GM13976 (cell line): ENCODE data around the gene USP46.

Experiments used
- DNase-seq: peaks from one replicate; pipeline ENCODE4 v3.0.0; 2012; ENCODE audit warnings: low spot score
- in situ Hi-C: fragments of 300-500 bp; cut with MboI; formaldehyde crosslinking; loops from one replicate; pipeline ENCODE4 v1.12.0; 2022; ENCODE audit warnings: low sequenced_read_pairs, mixed read lengths, inconsistent platforms; ENCODE audit not compliant: unreplicated experiment
- TF ChIP-seq, protein P1 (sequence below): IDR thresholded peaks from 2 replicates; pipeline ENCODE4 v1.5.1; 2012; ENCODE audit warnings: borderline replicate concordance, mild to moderate bottlenecking; ENCODE audit not compliant: insufficient read depth; ENCODE audit errors: extremely low read depth, missing control alignments, control extremely low read depth

Gene USP46

DNA sequence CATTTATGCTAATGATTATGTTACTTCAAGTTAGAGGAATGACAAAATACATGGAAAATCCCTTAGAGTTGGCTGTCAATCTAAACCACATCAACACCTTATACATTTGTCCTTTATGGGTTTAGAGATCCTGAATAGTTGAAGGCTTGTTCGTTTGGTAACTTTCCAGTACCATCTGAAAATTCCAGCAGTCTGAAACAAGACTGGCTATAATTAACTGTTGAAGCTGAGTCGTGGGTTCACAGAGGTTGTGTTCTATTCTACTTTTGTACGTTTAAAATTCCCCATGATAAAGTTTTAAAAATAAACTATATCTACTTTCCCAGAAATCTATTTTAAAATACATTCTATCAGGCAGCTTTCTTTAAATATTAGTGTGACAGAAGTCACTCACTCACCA lies 73.0 kb downstream of the USP46 start:
- no peak for DNase-seq
- TF ChIP-seq, protein P1, sequence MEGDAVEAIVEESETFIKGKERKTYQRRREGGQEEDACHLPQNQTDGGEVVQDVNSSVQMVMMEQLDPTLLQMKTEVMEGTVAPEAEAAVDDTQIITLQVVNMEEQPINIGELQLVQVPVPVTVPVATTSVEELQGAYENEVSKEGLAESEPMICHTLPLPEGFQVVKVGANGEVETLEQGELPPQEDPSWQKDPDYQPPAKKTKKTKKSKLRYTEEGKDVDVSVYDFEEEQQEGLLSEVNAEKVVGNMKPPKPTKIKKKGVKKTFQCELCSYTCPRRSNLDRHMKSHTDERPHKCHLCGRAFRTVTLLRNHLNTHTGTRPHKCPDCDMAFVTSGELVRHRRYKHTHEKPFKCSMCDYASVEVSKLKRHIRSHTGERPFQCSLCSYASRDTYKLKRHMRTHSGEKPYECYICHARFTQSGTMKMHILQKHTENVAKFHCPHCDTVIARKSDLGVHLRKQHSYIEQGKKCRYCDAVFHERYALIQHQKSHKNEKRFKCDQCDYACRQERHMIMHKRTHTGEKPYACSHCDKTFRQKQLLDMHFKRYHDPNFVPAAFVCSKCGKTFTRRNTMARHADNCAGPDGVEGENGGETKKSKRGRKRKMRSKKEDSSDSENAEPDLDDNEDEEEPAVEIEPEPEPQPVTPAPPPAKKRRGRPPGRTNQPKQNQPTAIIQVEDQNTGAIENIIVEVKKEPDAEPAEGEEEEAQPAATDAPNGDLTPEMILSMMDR, result no peak
- in situ Hi-C loops, result no loop called here

DNA sequence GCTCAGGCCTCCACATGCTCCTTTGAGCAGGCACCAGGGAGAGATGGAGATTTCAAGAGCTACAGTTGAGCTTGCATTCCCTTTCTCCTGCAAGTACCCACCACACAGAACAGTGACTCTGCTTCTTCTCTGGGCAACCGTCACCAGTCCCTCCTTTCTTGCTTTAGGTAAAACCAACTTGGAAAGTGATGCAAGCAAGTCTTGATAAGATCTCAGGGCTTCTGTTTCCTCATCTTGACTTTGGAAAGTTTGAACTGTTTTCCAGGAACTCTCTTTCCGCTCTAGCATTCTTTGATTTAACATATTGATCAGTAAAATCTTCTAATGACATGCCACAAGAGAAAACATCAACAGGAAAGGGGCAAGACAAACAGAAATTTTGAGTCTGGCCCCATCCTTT lies 73.7 kb downstream of the USP46 start:
- no peak for DNase-seq
- TF ChIP-seq, protein P1, result no peak
- in situ Hi-C loops, result no loop called here

DNA sequence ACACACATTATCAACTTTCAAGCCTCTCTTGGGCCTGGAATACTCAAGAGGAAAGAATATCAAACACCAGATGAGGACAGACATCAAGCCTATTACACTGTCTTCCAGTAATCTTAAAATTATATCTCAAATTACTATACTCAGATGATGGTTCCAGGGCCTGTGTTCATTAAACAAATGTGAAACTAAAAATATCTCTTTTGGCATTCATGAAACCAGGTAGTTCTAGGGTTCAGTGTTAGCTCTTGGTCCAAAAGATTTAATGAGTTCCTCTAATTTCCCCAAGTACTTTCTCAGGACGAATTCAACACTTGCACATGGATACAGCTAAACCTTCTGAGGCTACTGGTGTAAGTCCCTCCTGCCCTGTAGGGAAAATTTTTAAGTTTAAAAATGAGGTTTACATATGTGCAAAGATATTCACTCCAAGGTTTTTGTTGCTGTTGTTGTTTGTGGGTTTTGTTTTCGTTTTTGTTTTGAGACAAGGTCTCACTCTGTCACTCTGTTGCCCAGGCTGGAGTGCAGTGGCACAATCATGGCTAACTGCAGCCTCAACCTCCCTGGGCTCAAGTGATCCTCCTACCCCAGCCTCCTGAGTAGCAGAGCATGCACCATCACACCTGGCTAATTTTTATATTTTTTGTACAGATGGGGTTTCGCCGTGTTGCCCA lies 79.4 kb downstream of the USP46 start:
- TF ChIP-seq, protein P1, result no peak
- in situ Hi-C loops, result no loop called here
- no peak for DNase-seq

DNA sequence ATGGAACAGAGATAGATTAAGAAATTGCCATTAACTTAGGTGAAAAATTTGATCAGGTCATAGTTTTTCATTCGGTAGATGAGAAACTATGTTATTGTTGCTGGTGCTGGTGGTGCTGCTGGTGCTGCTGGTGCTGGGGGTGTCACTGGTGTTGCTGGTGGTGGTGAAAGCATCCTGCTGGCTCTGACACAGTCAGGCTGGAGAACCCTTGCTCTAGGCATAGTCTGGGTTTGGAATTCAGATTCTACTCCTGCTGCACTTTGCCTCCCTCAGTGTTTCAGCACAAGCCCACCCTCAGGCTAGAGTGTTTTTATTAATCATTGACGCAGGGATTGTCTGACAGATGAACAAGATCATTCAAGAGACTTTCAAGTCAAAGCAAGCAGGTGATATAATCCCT lies 80.2 kb downstream of the USP46 start:
- DNase-seq, result no peak
- in situ Hi-C loops, result no loop called here
- TF ChIP-seq, protein P1, result no peak

DNA sequence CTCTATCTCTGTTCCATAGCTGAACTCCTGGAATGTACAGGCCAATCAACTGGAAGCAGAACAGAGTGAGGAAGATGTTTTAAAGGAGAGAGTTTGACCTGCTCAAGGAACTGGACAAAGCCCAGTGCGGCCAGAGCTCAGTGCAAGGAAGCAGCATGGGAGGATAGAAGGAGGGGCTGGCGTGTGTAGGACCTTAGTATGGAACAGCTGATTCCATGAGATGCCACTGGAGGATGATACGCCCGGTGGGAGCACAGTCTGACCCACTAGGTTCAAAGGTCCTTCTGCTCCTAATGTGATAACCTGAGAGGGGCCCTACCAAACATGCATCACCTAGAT lies 81.5 kb downstream of the USP46 start:
- TF ChIP-seq, protein P1, result no peak
- DNase-seq, result no peak
- in situ Hi-C loops, result no loop called here

DNA sequence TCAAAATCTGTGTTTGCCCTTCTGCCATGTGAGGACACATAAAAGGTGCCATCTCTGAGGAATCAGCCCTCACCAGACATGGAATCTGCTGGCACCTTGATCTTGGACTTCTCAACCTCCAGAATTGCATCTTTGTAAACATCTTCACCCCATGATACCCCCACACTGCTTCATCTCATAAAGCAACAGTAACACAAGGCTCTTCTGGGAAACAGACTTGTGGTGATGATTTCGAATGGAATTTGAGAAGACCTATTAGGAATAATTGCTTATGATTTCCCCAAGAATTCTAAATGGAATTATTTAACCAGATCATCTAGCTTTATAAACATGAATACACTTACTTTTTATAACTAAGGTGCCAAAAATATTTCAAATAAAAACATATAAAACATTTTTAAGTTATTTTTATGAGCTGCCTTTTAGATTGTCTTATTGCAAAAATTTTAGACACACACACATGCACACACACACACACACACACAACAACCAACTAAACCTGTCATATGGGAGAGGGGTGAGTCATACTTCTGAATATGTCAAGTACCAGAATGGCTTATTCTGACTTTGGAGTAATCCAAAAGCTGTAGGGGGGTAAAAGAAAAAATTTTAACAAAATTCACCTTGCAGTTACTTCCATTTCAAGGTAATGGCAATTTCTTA lies 82.0 kb downstream of the USP46 start:
- no peak for DNase-seq
- TF ChIP-seq, protein P1, result no peak
- in situ Hi-C loops, result no loop called here

DNA sequence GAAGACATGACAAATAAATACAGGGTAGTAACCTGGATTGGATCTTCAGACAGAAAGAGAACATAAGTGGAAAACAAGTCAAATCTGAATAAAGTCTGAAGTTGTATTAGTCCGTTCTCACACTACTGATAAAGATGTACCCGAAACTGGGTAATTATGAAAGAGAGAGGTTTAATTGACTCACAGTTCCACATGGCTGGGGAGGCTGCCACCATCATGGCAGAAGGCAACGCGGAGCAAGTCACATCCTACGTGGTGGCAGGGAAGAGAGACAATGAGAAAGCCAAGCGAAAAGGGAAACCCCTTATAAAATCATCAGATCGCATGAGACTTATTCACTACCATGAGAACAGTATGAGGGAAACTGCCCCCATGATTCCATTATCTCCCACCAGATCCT lies 82.8 kb downstream of the USP46 start:
- TF ChIP-seq, protein P1, result no peak
- in situ Hi-C loops, result no loop called here
- no peak for DNase-seq
